IMR-90 (cell line): Measurements from ENCODE around the gene MET. TPM values are rescaled to one million over a fixed set of nuclear protein-coding genes. Genes with fewer than 3 reads are reported as not detected.

ENCODE experiments used
- ATAC-seq: fragments of 200-7000 bp; cut with Tn5 transposase; 2 replicates; pipeline ENCODE4 v1.9.1; 2020; ENCODE audit warnings: low read depth, mild to moderate bottlenecking, moderate library complexity
- BruUV-seq: library from RNA; stranded (reverse); fragments of 400-500 nt; replicated peaks from 2 replicates; lab custom pipeline; 2021; lab: Mats Ljungman, UMichigan
- CTCF ChIA-PET: fragments of 300-600 bp; formaldehyde crosslinking; extraction: SDS; loops from one replicate; lab custom pipeline; 2021; ENCODE audit warnings: antibody characterized with exemption; lab: Yijun Ruan, JAX
- POLR2A ChIA-PET: fragments of 300-600 bp; sonication (Branson Sonifier 250); formaldehyde crosslinking; loops from one replicate; lab custom pipeline; 2022; ENCODE audit warnings: antibody characterized with exemption; ENCODE audit not compliant: unreplicated experiment; lab: Charles Lee
- DNase-seq: peaks from one replicate; pipeline ENCODE4 v3.0.0; 2013
- H2AFZ ChIP-seq: replicated peaks from 2 replicates; pipeline ENCODE3; 2013; ENCODE audit warnings: low read length, mild to moderate bottlenecking; ENCODE audit not compliant: poor library complexity
- H2AK5ac ChIP-seq: 2 replicates; pipeline ENCODE4 v1.6.1; 2013; ENCODE audit warnings: low read depth, low read length, inconsistent platforms
- H2AK9ac ChIP-seq: replicated peaks from 2 replicates; pipeline ENCODE3; 2013; ENCODE audit warnings: mild to moderate bottlenecking, low read depth, low read length, moderate library complexity; ENCODE audit not compliant: poor library complexity
- H2BK120ac ChIP-seq: 2 replicates; pipeline ENCODE4 v1.6.1; 2013; ENCODE audit warnings: low read depth, low read length, inconsistent platforms
- H2BK15ac ChIP-seq: 3 replicates; pipeline ENCODE4 v1.6.1; 2013; ENCODE audit warnings: low read depth, low read length, inconsistent platforms
- H2BK20ac ChIP-seq: 2 replicates; pipeline ENCODE4 v1.6.1; 2013; ENCODE audit warnings: low read depth, mild to moderate bottlenecking, inconsistent platforms, low read length, moderate library complexity
- H2BK5ac ChIP-seq: 2 replicates; pipeline ENCODE4 v1.6.1; 2013; ENCODE audit warnings: mild to moderate bottlenecking, low read depth, low read length, inconsistent platforms; ENCODE audit not compliant: poor library complexity, severe bottlenecking
- H3K14ac ChIP-seq: replicated peaks from 2 replicates; pipeline ENCODE4 v1.6.1; 2013; ENCODE audit warnings: low read depth, low read length, inconsistent platforms
- H3K18ac ChIP-seq: 2 replicates; pipeline ENCODE4 v1.6.1; 2013; ENCODE audit warnings: low read depth, low read length, control low read depth
- H3K23ac ChIP-seq: 2 replicates; pipeline ENCODE4 v1.6.1; 2013; ENCODE audit warnings: low read depth, low read length, inconsistent platforms
- H3K27ac ChIP-seq: 2 replicates; pipeline ENCODE4 v1.5.1; 2013; ENCODE audit warnings: mild to moderate bottlenecking, control low read depth, low read length; ENCODE audit not compliant: insufficient read depth
- H3K27me3 ChIP-seq: 2 replicates; pipeline ENCODE4 v1.6.1; 2013; ENCODE audit warnings: low read length; ENCODE audit not compliant: control insufficient read depth, insufficient read depth
- H3K36me3 ChIP-seq: 2 replicates; pipeline ENCODE4 v1.6.1; 2013; ENCODE audit warnings: low read length, mixed read lengths; ENCODE audit not compliant: control insufficient read depth, insufficient read depth
- H3K4ac ChIP-seq: 2 replicates; pipeline ENCODE4 v1.6.1; 2013; ENCODE audit warnings: low read depth, low read length, inconsistent platforms
- H3K4me1 ChIP-seq: 2 replicates; pipeline ENCODE4 v1.6.1; 2013; ENCODE audit warnings: low read length, mixed read lengths; ENCODE audit not compliant: control insufficient read depth, insufficient read depth
- H3K4me2 ChIP-seq: 2 replicates; pipeline ENCODE4 v1.6.1; 2013; ENCODE audit warnings: low read depth, mild to moderate bottlenecking, control low read depth, low read length, moderate library complexity
- H3K4me3 ChIP-seq: 2 replicates; pipeline ENCODE4 v1.5.1; 2013; ENCODE audit warnings: low read depth, mild to moderate bottlenecking, control low read depth, low read length, moderate library complexity; ENCODE audit not compliant: insufficient read depth
- H3K56ac ChIP-seq: 2 replicates; pipeline ENCODE4 v1.6.1; 2013; ENCODE audit warnings: low read length, inconsistent platforms; ENCODE audit not compliant: insufficient read depth; ENCODE audit errors: extremely low read depth
- H3K79me1 ChIP-seq, 2 experiments: 2 replicates each; pipeline ENCODE4 v1.6.1; 2013; ENCODE audit warnings: low read length in 2 of 2, inconsistent platforms in 1 of 2, low read depth in 1 of 2
- H3K9ac ChIP-seq: 2 replicates; pipeline ENCODE4 v1.6.1; 2013; ENCODE audit warnings: low read depth, low read length, control low read depth
- H3K9me1 ChIP-seq: 2 replicates; pipeline ENCODE4 v1.6.1; 2013; ENCODE audit warnings: low read length, inconsistent platforms; ENCODE audit not compliant: insufficient read depth
- H3K9me3 ChIP-seq: 2 replicates; pipeline ENCODE4 v1.6.1; 2013; ENCODE audit warnings: low read length; ENCODE audit not compliant: control insufficient read depth, insufficient read depth
- H4K20me1 ChIP-seq: 2 replicates; pipeline ENCODE4 v1.6.1; 2013; ENCODE audit warnings: low read length, inconsistent platforms; ENCODE audit not compliant: insufficient read depth
- H4K5ac ChIP-seq: 2 replicates; pipeline ENCODE4 v1.6.1; 2013; ENCODE audit warnings: mild to moderate bottlenecking, low read depth, low read length, control low read depth
- H4K8ac ChIP-seq, 2 experiments: 2 replicates each; pipeline ENCODE4 v1.6.1; 2013; ENCODE audit warnings: low read depth in 2 of 2, low read length in 2 of 2, control low read depth in 1 of 2, inconsistent platforms in 1 of 2
- H4K91ac ChIP-seq: 2 replicates; pipeline ENCODE4 v1.6.1; 2013; ENCODE audit warnings: low read depth, low read length, inconsistent platforms; ENCODE audit not compliant: insufficient read depth
- BHLHE40 ChIP-seq: fragments of 150-350 bp; IDR thresholded peaks from 2 replicates; pipeline ENCODE4 v1.6.1; 2016; ENCODE audit warnings: mild to moderate bottlenecking, low read depth, low read length
- CEBPB ChIP-seq: IDR thresholded peaks from 2 replicates; pipeline ENCODE4 v1.6.1; 2012; ENCODE audit warnings: low read depth, low read length, improper control_type of control experiment
- CHD1 ChIP-seq: IDR thresholded peaks from 2 replicates; pipeline ENCODE4 v1.6.1; 2012; ENCODE audit warnings: low read depth, low read length, improper control_type of control experiment
- FOS ChIP-seq: fragments of 150-350 bp; IDR thresholded peaks from 2 replicates; pipeline ENCODE4 v1.6.1; 2016; ENCODE audit warnings: low read depth, low read length
- MAFK ChIP-seq: IDR thresholded peaks from 2 replicates; pipeline ENCODE4 v1.6.1; 2012; ENCODE audit warnings: low read depth, low read length, improper control_type of control experiment
- MAZ ChIP-seq: IDR thresholded peaks from 2 replicates; pipeline ENCODE4 v1.6.1; 2012; ENCODE audit warnings: low read depth, mild to moderate bottlenecking, low read length, improper control_type of control experiment, moderate library complexity, borderline replicate concordance
- MXI1 ChIP-seq: IDR thresholded peaks from 2 replicates; pipeline ENCODE4 v1.6.1; 2012; ENCODE audit warnings: low read depth, mild to moderate bottlenecking, low read length, moderate library complexity, borderline replicate concordance
- NFE2L2 ChIP-seq: fragments of 150-350 bp; IDR thresholded peaks from 2 replicates; pipeline ENCODE4 v1.6.1; 2016; ENCODE audit warnings: low read depth, mild to moderate bottlenecking, low read length
- POLR2A ChIP-seq: IDR thresholded peaks from 2 replicates; pipeline ENCODE4 v1.6.1; 2012; ENCODE audit warnings: mild to moderate bottlenecking, low read depth, low read length
- RAD21 ChIP-seq: IDR thresholded peaks from 2 replicates; pipeline ENCODE4 v1.6.1; 2012; ENCODE audit warnings: low read length, improper control_type of control experiment
- RCOR1 ChIP-seq: IDR thresholded peaks from 2 replicates; pipeline ENCODE4 v1.6.1; 2012; ENCODE audit warnings: mild to moderate bottlenecking, low read length, improper control_type of control experiment; ENCODE audit not compliant: insufficient replicate concordance
- RFX5 ChIP-seq: IDR thresholded peaks from 2 replicates; pipeline ENCODE4 v1.8.0; 2012; ENCODE audit warnings: low read depth, mild to moderate bottlenecking, low read length, moderate library complexity
- SMC3 ChIP-seq: fragments of 150-350 bp; IDR thresholded peaks from 2 replicates; pipeline ENCODE4 v1.6.1; 2016; ENCODE audit warnings: low read depth, mild to moderate bottlenecking, antibody characterized with exemption, low read length, moderate library complexity
- WGBS, 2 experiments: methylation state at CpG; one replicate each; pipeline versions ENCODE4 v1.1.5 to v1.1.7; 2013; ENCODE audit warnings: missing lambda C conversion rate in 2 of 2; ENCODE audit not compliant: insufficient read length in 1 of 2; ENCODE audit errors: extremely low coverage in 2 of 2; 5-methylcytosine and 5-hydroxymethylcytosine counted together
- dilution Hi-C: fragments of 300-500 bp; cut with HindIII; formaldehyde crosslinking; loops from one replicate; pipeline ENCODE4 v1.14.3; 2018; ENCODE audit warnings: low sequenced_read_pairs; ENCODE audit not compliant: unreplicated experiment
- in situ Hi-C: fragments of 300-500 bp; cut with MboI; formaldehyde crosslinking; loops from 3 replicates; pipeline ENCODE4 v1.14.3; 2019; ENCODE audit warnings: low sequenced_read_pairs, inconsistent platforms, mixed read lengths
- intact Hi-C: fragments of 100-400 bp; cut with micrococcal nuclease; formaldehyde crosslinking; loops from 2 replicates; pipeline ENCODE4 v1.10.0; 2022
- polyA plus RNA-seq, 3 experiments: library from polyadenylated mRNA; depleted of rRNA; stranded (reverse); fragments of >200 nt; gene quantifications; 2 replicates each; pipeline ENCODE4 v1.2.3, GENCODE V29; 2012; ENCODE audit warnings: low replicate concordance in 1 of 3
- total RNA-seq: library from RNA; depleted of rRNA; stranded (reverse); fragments of >200 nt; gene quantifications from 2 replicates; pipeline ENCODE4 v1.2.3, GENCODE V29; 2012
- TF ChIP-seq, protein P1 (sequence below): conservative IDR thresholded peaks from 2 replicates; pipeline ENCODE4 v1.5.1; 2012; ENCODE audit warnings: mild to moderate bottlenecking, low read depth, low read length, improper control_type of control experiment
- TF ChIP-seq, protein P2 (sequence below): fragments of 150-350 bp; IDR thresholded peaks from 2 replicates; pipeline ENCODE4 v1.6.1; 2017; ENCODE audit warnings: mild to moderate bottlenecking, antibody characterized with exemption, low read length, low read depth
- TF ChIP-seq, protein P3 (sequence below): fragments of 150-350 bp; IDR thresholded peaks from 2 replicates; pipeline ENCODE4 v1.6.1; 2016; ENCODE audit warnings: low read depth, mild to moderate bottlenecking, low read length, moderate library complexity, borderline replicate concordance

The MET gene
- total and polyA plus RNA-seq, 2 of the 4 experiments (the other 2 are of a cell fraction): 15.0 to 84.6 TPM

DNA sequence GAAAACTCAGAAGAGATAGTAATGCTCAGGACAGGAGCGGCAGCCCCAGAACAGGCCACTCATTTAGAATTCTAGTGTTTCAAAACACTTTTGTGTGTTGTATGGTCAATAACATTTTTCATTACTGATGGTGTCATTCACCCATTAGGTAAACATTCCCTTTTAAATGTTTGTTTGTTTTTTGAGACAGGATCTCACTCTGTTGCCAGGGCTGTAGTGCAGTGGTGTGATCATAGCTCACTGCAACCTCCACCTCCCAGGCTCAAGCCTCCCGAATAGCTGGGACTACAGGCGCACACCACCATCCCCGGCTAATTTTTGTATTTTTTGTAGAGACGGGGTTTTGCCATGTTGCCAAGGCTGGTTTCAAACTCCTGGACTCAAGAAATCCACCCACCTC is 124.5 kb downstream of the MET start:
- Histone ChIP-seq H3K79me1 (no peaks in the 10 kb centered on the region), H3K4ac (no peak overlapping the region), H2AFZ (no peak overlapping the region), H3K27ac (no peak overlapping the region), H3K27me3 (no peaks in the 10 kb centered on the region), H3K4me2 (no peak overlapping the region), H3K18ac (no peak overlapping the region), H2BK120ac (no peak overlapping the region; the same call in 1 of the 2 replicates), H4K20me1 (no peaks in the 10 kb centered on the region), H2AK9ac (no peak overlapping the region), H2BK15ac (no peak overlapping the region), H4K91ac (no peak overlapping the region), H3K9me3 (no peaks in the 10 kb centered on the region), H2BK20ac (no peak overlapping the region), H2AK5ac (no peak overlapping the region), H4K5ac (no peak overlapping the region), H3K4me3 (no peak overlapping the region), H3K36me3 (0 out of 2 replicates have a peak, but pooled peaks cover 2% of the 10 kb centered on the region), H3K14ac (no peak overlapping the region), H3K4me1 (peaks cover 3% of the 10 kb centered on the region; the same call in 1 of the 2 replicates), H3K56ac (no peak overlapping the region), H3K9me1 (peaks cover 8% of the 10 kb centered on the region), H2BK5ac (no peak overlapping the region), H4K8ac (no peak overlapping the region), H3K23ac (no peak overlapping the region), H3K9ac (no peak overlapping the region)
- in situ Hi-C loops: no loop called here
- TF ChIP-seq POLR2A (no peak), CEBPB (no peak), RAD21 (no peak), BHLHE40 (no peak), MXI1 (no peak), MAFK (no peak), FOS (no peak), MAZ (no peak), RCOR1 (no peak), CHD1 (no peak), NFE2L2 (no peak), SMC3 (no peak), RFX5 (no peak)
- TF ChIP-seq, protein P1, sequence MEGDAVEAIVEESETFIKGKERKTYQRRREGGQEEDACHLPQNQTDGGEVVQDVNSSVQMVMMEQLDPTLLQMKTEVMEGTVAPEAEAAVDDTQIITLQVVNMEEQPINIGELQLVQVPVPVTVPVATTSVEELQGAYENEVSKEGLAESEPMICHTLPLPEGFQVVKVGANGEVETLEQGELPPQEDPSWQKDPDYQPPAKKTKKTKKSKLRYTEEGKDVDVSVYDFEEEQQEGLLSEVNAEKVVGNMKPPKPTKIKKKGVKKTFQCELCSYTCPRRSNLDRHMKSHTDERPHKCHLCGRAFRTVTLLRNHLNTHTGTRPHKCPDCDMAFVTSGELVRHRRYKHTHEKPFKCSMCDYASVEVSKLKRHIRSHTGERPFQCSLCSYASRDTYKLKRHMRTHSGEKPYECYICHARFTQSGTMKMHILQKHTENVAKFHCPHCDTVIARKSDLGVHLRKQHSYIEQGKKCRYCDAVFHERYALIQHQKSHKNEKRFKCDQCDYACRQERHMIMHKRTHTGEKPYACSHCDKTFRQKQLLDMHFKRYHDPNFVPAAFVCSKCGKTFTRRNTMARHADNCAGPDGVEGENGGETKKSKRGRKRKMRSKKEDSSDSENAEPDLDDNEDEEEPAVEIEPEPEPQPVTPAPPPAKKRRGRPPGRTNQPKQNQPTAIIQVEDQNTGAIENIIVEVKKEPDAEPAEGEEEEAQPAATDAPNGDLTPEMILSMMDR: no peak
- TF ChIP-seq, protein P2, sequence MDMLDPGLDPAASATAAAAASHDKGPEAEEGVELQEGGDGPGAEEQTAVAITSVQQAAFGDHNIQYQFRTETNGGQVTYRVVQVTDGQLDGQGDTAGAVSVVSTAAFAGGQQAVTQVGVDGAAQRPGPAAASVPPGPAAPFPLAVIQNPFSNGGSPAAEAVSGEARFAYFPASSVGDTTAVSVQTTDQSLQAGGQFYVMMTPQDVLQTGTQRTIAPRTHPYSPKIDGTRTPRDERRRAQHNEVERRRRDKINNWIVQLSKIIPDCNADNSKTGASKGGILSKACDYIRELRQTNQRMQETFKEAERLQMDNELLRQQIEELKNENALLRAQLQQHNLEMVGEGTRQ: no peak
- TF ChIP-seq, protein P3, sequence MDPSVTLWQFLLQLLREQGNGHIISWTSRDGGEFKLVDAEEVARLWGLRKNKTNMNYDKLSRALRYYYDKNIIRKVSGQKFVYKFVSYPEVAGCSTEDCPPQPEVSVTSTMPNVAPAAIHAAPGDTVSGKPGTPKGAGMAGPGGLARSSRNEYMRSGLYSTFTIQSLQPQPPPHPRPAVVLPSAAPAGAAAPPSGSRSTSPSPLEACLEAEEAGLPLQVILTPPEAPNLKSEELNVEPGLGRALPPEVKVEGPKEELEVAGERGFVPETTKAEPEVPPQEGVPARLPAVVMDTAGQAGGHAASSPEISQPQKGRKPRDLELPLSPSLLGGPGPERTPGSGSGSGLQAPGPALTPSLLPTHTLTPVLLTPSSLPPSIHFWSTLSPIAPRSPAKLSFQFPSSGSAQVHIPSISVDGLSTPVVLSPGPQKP: no peak
- POLR2A ChIA-PET: no interaction called here
- intact Hi-C loops: no loop called here
- CTCF ChIA-PET: no interaction called here
- DNase-seq: no peak
- ATAC-seq: no peak
- WGBS, 2 experiments: no CpG with 5 or more reads among the region's 5 CpGs
- BruUV-seq: no TSS peak
- dilution Hi-C loops: no loop called here
